GM23338 (cell line): ENCODE results near the gene GPD1. TPM values are rescaled to one million over a fixed set of nuclear protein-coding genes. Genes with fewer than 3 reads are reported as not detected.

ENCODE experiments used
- ATAC-seq: fragments of 200-7000 bp; cut with Tn5 transposase; 3 replicates; pipeline ENCODE4 v1.9.1; 2020
- DNase-seq: peaks from one replicate; pipeline ENCODE4 v3.0.0-alpha.2; 2015; ENCODE audit warnings: low spot score
- H2AFZ ChIP-seq: fragments of 200-600 bp; sonication (generic); 2 replicates; pipeline ENCODE4 v1.8.0; 2016; ENCODE audit warnings: antibody characterized with exemption, mild to moderate bottlenecking, moderate library complexity
- H3F3A ChIP-seq: fragments of 200-600 bp; sonication (generic); replicated peaks from 2 replicates; pipeline ENCODE4 v1.8.0; 2017; ENCODE audit warnings: antibody characterized with exemption, mixed run types, low read depth
- H3K27ac ChIP-seq: fragments of 200-600 bp; sonication (generic); 2 replicates; pipeline ENCODE4 v1.6.1; 2016; ENCODE audit warnings: low read depth
- H3K27me3 ChIP-seq: fragments of 200-600 bp; sonication (generic); 2 replicates; pipeline ENCODE4 v1.8.0; 2016; ENCODE audit warnings: mild to moderate bottlenecking, mixed run types, moderate library complexity; ENCODE audit not compliant: insufficient read depth
- H3K36me3 ChIP-seq: fragments of 200-600 bp; sonication (generic); 2 replicates; pipeline ENCODE4 v1.8.0; 2016; ENCODE audit warnings: mild to moderate bottlenecking; ENCODE audit not compliant: insufficient read depth
- H3K4me1 ChIP-seq: fragments of 200-600 bp; sonication (generic); 2 replicates; pipeline ENCODE4 v1.8.0; 2016; ENCODE audit warnings: mild to moderate bottlenecking, moderate library complexity; ENCODE audit not compliant: insufficient read depth
- H3K4me2 ChIP-seq: fragments of 200-600 bp; sonication (generic); 2 replicates; pipeline ENCODE4 v1.7.1; 2017; ENCODE audit warnings: mixed run types
- H3K4me3 ChIP-seq: fragments of 200-600 bp; sonication (generic); 2 replicates; pipeline ENCODE4 v1.6.1; 2016; ENCODE audit warnings: mixed run types
- H3K79me2 ChIP-seq: fragments of 200-600 bp; sonication (generic); replicated peaks from 2 replicates; pipeline ENCODE4 v1.8.0; 2017; ENCODE audit warnings: mild to moderate bottlenecking; ENCODE audit not compliant: insufficient read depth
- H3K9me2 ChIP-seq: fragments of 200-600 bp; sonication (generic); 2 replicates; pipeline ENCODE4 v1.8.0; 2017; ENCODE audit not compliant: insufficient read depth
- H4K20me1 ChIP-seq: fragments of 200-600 bp; sonication (generic); replicated peaks from 2 replicates; pipeline ENCODE4 v1.8.0; 2017; ENCODE audit warnings: mild to moderate bottlenecking; ENCODE audit not compliant: insufficient read depth
- H3K27ac Mint-ChIP-seq: 2 replicates; pipeline ENCODE4 v1.8.0; 2020; ENCODE audit warnings: inconsistent platforms, mild to moderate bottlenecking, moderate library complexity, mixed read lengths
- H3K27me3 Mint-ChIP-seq: 3 replicates; pipeline ENCODE4 v1.8.0; 2022; ENCODE audit warnings: low read depth, mild to moderate bottlenecking, moderate library complexity, mixed read lengths, inconsistent platforms; ENCODE audit not compliant: insufficient read depth, poor library complexity
- H3K36me3 Mint-ChIP-seq: 3 replicates; pipeline ENCODE4 v1.8.0; 2021; ENCODE audit warnings: low read depth, mild to moderate bottlenecking, inconsistent platforms, moderate library complexity, mixed read lengths
- H3K4me1 Mint-ChIP-seq: 3 replicates; pipeline ENCODE4 v1.8.0; 2020; ENCODE audit warnings: mild to moderate bottlenecking, inconsistent platforms, mixed read lengths
- H3K4me3 Mint-ChIP-seq: 3 replicates; pipeline ENCODE4 v1.8.0; 2021; ENCODE audit warnings: moderate library complexity, mild to moderate bottlenecking, inconsistent platforms, mixed read lengths
- H3K9me3 Mint-ChIP-seq: 3 replicates; pipeline ENCODE4 v1.8.0; 2020; ENCODE audit warnings: moderate library complexity, mild to moderate bottlenecking, inconsistent platforms, mixed read lengths
- CTCF ChIP-seq, 2 experiments: fragments of 200-600 bp in 1 of 2; sonication (generic) in 1 of 2; conservative IDR thresholded peaks; 2 replicates each; pipeline versions ENCODE4 v1.5.1 to v1.6.1; 2016 to 2017; ENCODE audit warnings: antibody characterized with exemption in 2 of 2, low read depth in 2 of 2, mild to moderate bottlenecking in 2 of 2, moderate library complexity in 1 of 2
- ETS1 ChIP-seq: IDR thresholded peaks from 2 replicates; pipeline ENCODE4 v1.6.1; 2016; ENCODE audit warnings: antibody characterized with exemption
- EZH2phosphoT487 ChIP-seq: fragments of 200-600 bp; sonication (generic); IDR thresholded peaks from one replicate; pipeline ENCODE4 v1.8.1; 2018; ENCODE audit warnings: antibody characterized with exemption; ENCODE audit not compliant: unreplicated experiment
- NANOG ChIP-seq: IDR thresholded peaks from 2 replicates; pipeline ENCODE4 v1.6.1; 2016; ENCODE audit warnings: antibody characterized with exemption, borderline replicate concordance
- POLR2AphosphoS5 ChIP-seq: IDR thresholded peaks from 2 replicates; pipeline ENCODE4 v1.6.1; 2016; ENCODE audit warnings: antibody characterized with exemption, low read depth
- REST ChIP-seq: IDR thresholded peaks from one replicate; pipeline ENCODE4 v1.6.1; 2018; ENCODE audit warnings: antibody characterized with exemption; ENCODE audit not compliant: unreplicated experiment
- ZNF114 ChIP-seq: fragments of 250-450 bp; sonication (Bioruptor Pico); IDR thresholded peaks from 2 replicates; pipeline ENCODE4 v1.5.0; 2020; ENCODE audit warnings: mild to moderate bottlenecking, moderate library complexity
- ZNF331 ChIP-seq: fragments of 250-450 bp; sonication (Bioruptor Pico); IDR thresholded peaks from 2 replicates; pipeline ENCODE4 v1.5.0; 2020; ENCODE audit warnings: low read depth, mild to moderate bottlenecking, moderate library complexity
- polyA plus RNA-seq: library from polyadenylated mRNA; unstranded; fragments of >200 nt; fragmentation: Nextera tagmentation; extraction: Ambion mirVana; gene quantifications from 2 replicates; pipeline ENCODE4 v1.2.1, GENCODE V29; 2016
- total RNA-seq: library from RNA; depleted of rRNA; stranded (reverse); fragments of >200 nt; shearing (Covaris generic); gene quantifications from 2 replicates; pipeline ENCODE4 v1.2.3, GENCODE V29; 2014

Gene GPD1
- total and polyA plus RNA-seq, 2 experiments from 2014 or later = 0.36 to 0.45 TPM

GRCh38 chr12:50061946-50062686 is 41.7 kb upstream of the GPD1 start:
- DNase-seq (no peak), ATAC-seq (no peak)
- Histone ChIP-seq H3K27me3 (peaks cover 50% of the 10 kb centered on the region), H3K27ac (no peak overlapping the region), H4K20me1 (no peaks in the 10 kb centered on the region), H3K36me3 (no peaks in the 10 kb centered on the region), H3K4me1 (peaks cover 3% of the 10 kb centered on the region; the same call in 1 of the 2 replicates), H3K4me2 (no peak overlapping the region), H3F3A (no peaks in the 10 kb centered on the region; the same call in 1 of the 2 replicates), H3K9me2 (no peaks in the 10 kb centered on the region), H3K4me3 (no peak overlapping the region), H2AFZ (no peak overlapping the region), H3K79me2 (no peaks in the 10 kb centered on the region)
- Mint-ChIP-seq H3K36me3 (no peaks in the 10 kb centered on the region; the same call in 2 of the 3 replicates), H3K4me3 (no peak overlapping the region), H3K9me3 (no peaks in the 10 kb centered on the region), H3K27me3 (peaks cover 25% of the 10 kb centered on the region), H3K27ac (no peak overlapping the region), H3K4me1 (peaks cover 12% of the 10 kb centered on the region)
- no peak for TF ChIP-seq REST
- TF ChIP-seq ZNF114 (CRISPR knock-in tag) = no peak
- no peak for TF ChIP-seq POLR2AphosphoS5
- TF ChIP-seq NANOG = no peak
- no peak for TF ChIP-seq ZNF331 (CRISPR knock-in tag)
- TF ChIP-seq ETS1 = no peak
- no peak for TF ChIP-seq EZH2phosphoT487

GRCh38 chr12:50062728-50063460 is 40.9 kb upstream of the GPD1 start:
- peaks cover 23% of the 10 kb centered on the region for H3K27me3 Mint-ChIP-seq

More at GRCh38 chr12:50062728-50063460, 40.9 kb upstream of the GPD1 start:
- ATAC-seq (peak; percentile 17), DNase-seq (no peak)
- TF ChIP-seq CTCF (conservative IDR thresholded peaks at IDR 0.05; ENCODE audit: low read depth in 2 of 2) = peak in 1 of 2 experiments; percentile 14; a peak in 1 of 4 replicates
- TF ChIP-seq ZNF331 (CRISPR knock-in tag) = no peak
- Histone ChIP-seq H3K27ac (no peak overlapping the region), H3K4me2 (no peak overlapping the region), H3K27me3 (peaks cover 44% of the 10 kb centered on the region), H2AFZ (no peak overlapping the region), H3F3A (no peaks in the 10 kb centered on the region), H3K4me3 (no peak overlapping the region), H3K4me1 (peaks cover 3% of the 10 kb centered on the region; the same call in 1 of the 2 replicates), H3K36me3 (no peaks in the 10 kb centered on the region), H4K20me1 (no peaks in the 10 kb centered on the region), H3K9me2 (no peaks in the 10 kb centered on the region), H3K79me2 (no peaks in the 10 kb centered on the region)
- Mint-ChIP-seq H3K4me1 (peaks cover 12% of the 10 kb centered on the region; the same call in 2 of the 3 replicates), H3K4me3 (no peak overlapping the region), H3K27ac (no peak overlapping the region), H3K36me3 (no peaks in the 10 kb centered on the region; the same call in 2 of the 3 replicates), H3K9me3 (no peaks in the 10 kb centered on the region)
